ENCODE results near the gene PPP1R9A.

Gene PPP1R9A

GRCh38 chr7:94923412-94923811, 16.0 kb downstream of the PPP1R9A start (continued):
- no peak for TF ChIP-seq CREB5 (CRISPR knock-in tag; IDR thresholded peaks at IDR 0.05; ENCODE audit: low read depth)

- TF ChIP-seq ISL1 (CRISPR knock-in tag; IDR thresholded peaks at IDR 0.05) = no peak
- no peak for TF ChIP-seq TCF4 (CRISPR knock-in tag; IDR thresholded peaks at IDR 0.05; ENCODE audit: borderline replicate concordance)
- TF ChIP-seq OSR1 (CRISPR knock-in tag; IDR thresholded peaks at IDR 0.05) = no peak
- TF ChIP-seq CSRNP3 (CRISPR knock-in tag; IDR thresholded peaks at IDR 0.05) = no peak
- no peak for TF ChIP-seq ARNTL (CRISPR knock-in tag; IDR thresholded peaks at IDR 0.05; ENCODE audit: borderline replicate concordance, low read depth)
- TF ChIP-seq POU6F1 (CRISPR knock-in tag; IDR thresholded peaks at IDR 0.05; ENCODE audit: borderline replicate concordance, low read depth) = no peak
- TF ChIP-seq ZFP30 (CRISPR knock-in tag; IDR thresholded peaks at IDR 0.05) = no peak
- TF ChIP-seq GLIS3 (CRISPR knock-in tag; IDR thresholded peaks at IDR 0.05) = no peak
- TF ChIP-seq ZC3H10 (CRISPR knock-in tag; IDR thresholded peaks at IDR 0.05) = no peak
- TF ChIP-seq ZNF8 (CRISPR knock-in tag; IDR thresholded peaks at IDR 0.05) = no peak
- no peak for TF ChIP-seq CSDC2 (CRISPR knock-in tag; IDR thresholded peaks at IDR 0.05)
- TF ChIP-seq CREB5 (CRISPR knock-in tag; IDR thresholded peaks at IDR 0.05; ENCODE audit: low read depth) = no peak
These were observed 20.8 kb downstream of the PPP1R9A start for GRCh38 chr7:94928168-94928707.

GRCh38 chr7:94933256-94933990, 26.0 kb downstream of the PPP1R9A start:
- ATAC-seq = no peak
- no peak for TF ChIP-seq SNAI2 (CRISPR knock-in tag; IDR thresholded peaks at IDR 0.05)
- TF ChIP-seq RARB (CRISPR knock-in tag; IDR thresholded peaks at IDR 0.05) = no peak

More at GRCh38 chr7:94928168-94928707, 20.8 kb downstream of the PPP1R9A start:
- no peak for ATAC-seq

- TF ChIP-seq ZNF8 (CRISPR knock-in tag; IDR thresholded peaks at IDR 0.05) (no peak), TSHZ2 (CRISPR knock-in tag; IDR thresholded peaks at IDR 0.05) (no peak), POU6F1 (CRISPR knock-in tag; IDR thresholded peaks at IDR 0.05; ENCODE audit: borderline replicate concordance, low read depth) (no peak), TCF4 (CRISPR knock-in tag; IDR thresholded peaks at IDR 0.05; ENCODE audit: borderline replicate concordance) (no peak), ZC3H10 (CRISPR knock-in tag; IDR thresholded peaks at IDR 0.05) (no peak), TOX (CRISPR knock-in tag; IDR thresholded peaks at IDR 0.05; ENCODE audit: borderline replicate concordance) (no peak), CSDC2 (CRISPR knock-in tag; IDR thresholded peaks at IDR 0.05) (no peak), ZFP3 (CRISPR knock-in tag; IDR thresholded peaks at IDR 0.05) (no peak), CSRNP3 (CRISPR knock-in tag; IDR thresholded peaks at IDR 0.05) (no peak), ZNF70 (CRISPR knock-in tag; IDR thresholded peaks at IDR 0.05) (no peak), OSR1 (CRISPR knock-in tag; IDR thresholded peaks at IDR 0.05) (no peak), CREB5 (CRISPR knock-in tag; IDR thresholded peaks at IDR 0.05; ENCODE audit: low read depth) (no peak), ISL1 (CRISPR knock-in tag; IDR thresholded peaks at IDR 0.05) (no peak), RARB (CRISPR knock-in tag; IDR thresholded peaks at IDR 0.05) (no peak), BACH2 (CRISPR knock-in tag; IDR thresholded peaks at IDR 0.05; ENCODE audit: borderline replicate concordance) (no peak), PPARA (CRISPR knock-in tag; IDR thresholded peaks at IDR 0.05; ENCODE audit: borderline replicate concordance) (no peak), ESRRG (CRISPR knock-in tag; IDR thresholded peaks at IDR 0.05) (no peak), ZFP30 (CRISPR knock-in tag; IDR thresholded peaks at IDR 0.05) (no peak), SNAI2 (CRISPR knock-in tag; IDR thresholded peaks at IDR 0.05) (no peak)
- ATAC-seq = no peak
These were observed 32.0 kb downstream of the PPP1R9A start for GRCh38 chr7:94939395-94939794.

All from SK-N-SH treated with all-trans-retinoic acid at 6 μM for 48 hours (cell line).